Coronary artery (tissue), 2 donors: ENCODE data around the gene C9orf50.

ENCODE experiments used
- DNase-seq: peaks from one replicate; pipeline ENCODE4 v3.0.0-alpha.2; 2017; ENCODE audit warnings: low spot score
- H3K27ac ChIP-seq, 2 donors: fragments of 200-600 bp; sonication (generic); one replicate each; pipeline ENCODE4 v1.5.1; 2016 to 2019
- H3K4me3 ChIP-seq: fragments of 200-600 bp; sonication (generic); 2 replicates; pipeline ENCODE4 v1.5.1; 2016; ENCODE audit warnings: mild to moderate bottlenecking, moderate library complexity
- CTCF ChIP-seq: fragments of 200-600 bp; sonication (generic); IDR thresholded peaks from one replicate; pipeline ENCODE4 v1.5.1; 2019; ENCODE audit warnings: antibody characterized with exemption

The C9orf50 gene

GRCh38 chr9:129580211-129580915, 40.5 kb downstream of the C9orf50 start:
- TF ChIP-seq CTCF: no peak
- DNase-seq: no peak
- no peak overlapping the region for H3K27ac ChIP-seq
- H3K4me3 ChIP-seq: no peak overlapping the region

- DNase-seq: no peak
- Histone ChIP-seq H3K27ac (no peak overlapping the region), H3K4me3 (no peak overlapping the region)
- TF ChIP-seq CTCF: no peak
Measured at GRCh38 chr9:129579294-129579693, 41.6 kb downstream of the C9orf50 start.

GRCh38 chr9:129576546-129577543, 44.1 kb downstream of the C9orf50 start:
- TF ChIP-seq CTCF: no peak
- no peak overlapping the region for H3K4me3 ChIP-seq
- no peak overlapping the region for H3K27ac ChIP-seq
- peak; percentile 69 for DNase-seq

GRCh38 chr9:129575818-129576217, 45.1 kb downstream of the C9orf50 start:
- Histone ChIP-seq H3K27ac (no peak overlapping the region), H3K4me3 (no peak overlapping the region)
- TF ChIP-seq CTCF: no peak
- DNase-seq: no peak

- Histone ChIP-seq H3K27ac (no peak overlapping the region), H3K4me3 (no peak overlapping the region)
- no peak for DNase-seq
- no peak for TF ChIP-seq CTCF
Measured at GRCh38 chr9:129574911-129575585, 45.9 kb downstream of the C9orf50 start.

GRCh38 chr9:129573977-129574376, 46.9 kb downstream of the C9orf50 start:
- no peak for TF ChIP-seq CTCF
- Histone ChIP-seq H3K27ac (no peak overlapping the region), H3K4me3 (no peak overlapping the region)
- no peak for DNase-seq
